H9 (cell line): ENCODE data around the gene ADO. TPM values are rescaled to one million over a fixed set of nuclear protein-coding genes. Genes with fewer than 3 reads are reported as not detected.

ENCODE experiments used
- DNase-seq: peaks from one replicate; pipeline ENCODE4 v3.0.0-alpha.2; 2017
- H2AFZ ChIP-seq: one replicate; pipeline ENCODE4 v1.6.1; 2013; ENCODE audit warnings: mild to moderate bottlenecking, low read length, control low read depth, moderate library complexity
- H2AK5ac ChIP-seq: 2 replicates; pipeline ENCODE4 v1.6.1; 2013; ENCODE audit warnings: low read length, control low read depth, mixed read lengths; ENCODE audit not compliant: insufficient read length
- H2BK120ac ChIP-seq: one replicate; pipeline ENCODE4 v1.6.1; 2013; ENCODE audit warnings: low read depth, mild to moderate bottlenecking, low read length, control low read depth, inconsistent platforms; ENCODE audit not compliant: poor library complexity, severe bottlenecking
- H2BK12ac ChIP-seq: 2 replicates; pipeline ENCODE4 v1.6.1; 2013; ENCODE audit warnings: low read length, control low read depth, mixed read lengths, low read depth; ENCODE audit not compliant: insufficient read length
- H2BK15ac ChIP-seq: 2 replicates; pipeline ENCODE4 v1.6.1; 2013; ENCODE audit warnings: low read depth, low read length, control low read depth
- H2BK20ac ChIP-seq: one replicate; pipeline ENCODE4 v1.6.1; 2013; ENCODE audit warnings: low read depth, mild to moderate bottlenecking, low read length, control low read depth, inconsistent platforms; ENCODE audit not compliant: poor library complexity, severe bottlenecking
- H2BK5ac ChIP-seq: 2 replicates; pipeline ENCODE4 v1.6.1; 2013; ENCODE audit warnings: low read length, control low read depth, mixed read lengths; ENCODE audit not compliant: insufficient read length
- H3K14ac ChIP-seq: 2 replicates; pipeline ENCODE4 v1.6.1; 2013; ENCODE audit warnings: low read length, control low read depth; ENCODE audit not compliant: insufficient read depth
- H3K18ac ChIP-seq: 2 replicates; pipeline ENCODE4 v1.6.1; 2013; ENCODE audit warnings: low read depth, mild to moderate bottlenecking, mixed read lengths, low read length, control low read depth; ENCODE audit not compliant: insufficient read length
- H3K23ac ChIP-seq: 2 replicates; pipeline ENCODE4 v1.6.1; 2013; ENCODE audit warnings: low read length, control low read depth, mixed read lengths, low read depth; ENCODE audit not compliant: insufficient read length
- H3K23me2 ChIP-seq: 2 replicates; pipeline ENCODE4 v1.6.1; 2013; ENCODE audit warnings: low read depth, mild to moderate bottlenecking, mixed read lengths, low read length, control low read depth; ENCODE audit not compliant: insufficient read length, poor library complexity, severe bottlenecking
- H3K27ac ChIP-seq: 2 replicates; pipeline ENCODE4 v1.5.1; 2013; ENCODE audit warnings: low read length, control low read depth, mixed read lengths, low read depth; ENCODE audit not compliant: insufficient read length
- H3K27me3 ChIP-seq: 2 replicates; pipeline ENCODE4 v1.6.1; 2013; ENCODE audit warnings: low read length, control low read depth, inconsistent platforms; ENCODE audit not compliant: insufficient read depth
- H3K4ac ChIP-seq: 2 replicates; pipeline ENCODE4 v1.6.1; 2013; ENCODE audit warnings: low read depth, mild to moderate bottlenecking, control low read depth, inconsistent platforms, low read length, moderate library complexity
- H3K4me1 ChIP-seq: 2 replicates; pipeline ENCODE4 v1.6.1; 2013; ENCODE audit warnings: low read length, control low read depth, inconsistent platforms; ENCODE audit not compliant: insufficient read depth
- H3K4me2 ChIP-seq: 2 replicates; pipeline ENCODE4 v1.6.1; 2013; ENCODE audit warnings: low read length, control low read depth, mixed read lengths; ENCODE audit not compliant: insufficient read length, insufficient read depth
- H3K56ac ChIP-seq: 2 replicates; pipeline ENCODE4 v1.6.1; 2013; ENCODE audit warnings: low read depth, mild to moderate bottlenecking, mixed read lengths, low read length, control low read depth; ENCODE audit not compliant: insufficient read length
- H3K79me1 ChIP-seq: 2 replicates; pipeline ENCODE4 v1.6.1; 2013; ENCODE audit warnings: low read depth, mild to moderate bottlenecking, moderate library complexity, low read length, control low read depth, inconsistent platforms; ENCODE audit not compliant: insufficient read depth, poor library complexity, severe bottlenecking
- H3K79me2 ChIP-seq: 2 replicates; pipeline ENCODE4 v1.6.1; 2013; ENCODE audit warnings: low read length, control low read depth, inconsistent platforms; ENCODE audit not compliant: insufficient read depth
- H3K9ac ChIP-seq: 2 replicates; pipeline ENCODE4 v1.6.1; 2013; ENCODE audit warnings: low read length, control low read depth, mixed read lengths; ENCODE audit not compliant: insufficient read length; ENCODE audit errors: extremely low read depth
- H3K9me3 ChIP-seq: one replicate; pipeline ENCODE4 v1.6.1; 2013; ENCODE audit warnings: low read depth, low read length, inconsistent platforms; ENCODE audit not compliant: control insufficient read depth
- H3T11ph ChIP-seq: one replicate; pipeline ENCODE4 v1.6.1; 2013; ENCODE audit warnings: mild to moderate bottlenecking, low read length, control low read depth, inconsistent platforms
- H4K20me1 ChIP-seq: one replicate; pipeline ENCODE4 v1.6.1; 2013; ENCODE audit not compliant: control insufficient read depth, insufficient read length, insufficient read depth
- H4K5ac ChIP-seq: 2 replicates; pipeline ENCODE4 v1.6.1; 2013; ENCODE audit warnings: low read depth, mild to moderate bottlenecking, mixed read lengths, low read length, control low read depth; ENCODE audit not compliant: insufficient read length
- H4K8ac ChIP-seq: replicated peaks from 2 replicates; pipeline ENCODE4 v1.6.1; 2013; ENCODE audit warnings: low read length, control low read depth, mixed read lengths, low read depth; ENCODE audit not compliant: insufficient read length
- H4K91ac ChIP-seq: 2 replicates; pipeline ENCODE4 v1.6.1; 2013; ENCODE audit warnings: low read depth, mild to moderate bottlenecking, moderate library complexity, mixed read lengths, low read length, control low read depth; ENCODE audit not compliant: insufficient read length
- H3K27ac Mint-ChIP-seq, 3 experiments: 2 replicates in 2 of 3; 3 replicates in 1 of 3; pipeline ENCODE4 v1.8.0; 2020 to 2021; ENCODE audit warnings: mixed read lengths in 3 of 3, mild to moderate bottlenecking in 1 of 3, moderate library complexity in 1 of 3
- H3K27me3 Mint-ChIP-seq: 2 replicates; pipeline ENCODE4 v1.8.0; 2021; ENCODE audit warnings: low read depth, mild to moderate bottlenecking, moderate library complexity, mixed read lengths
- H3K36me3 Mint-ChIP-seq, 3 experiments: 2 replicates in 2 of 3; 3 replicates in 1 of 3; pipeline ENCODE4 v1.8.0; 2020 to 2021; ENCODE audit warnings: low read depth in 3 of 3, mixed read lengths in 3 of 3; ENCODE audit not compliant: insufficient read depth in 1 of 3
- H3K4me1 Mint-ChIP-seq, 2 experiments: 2 replicates each; pipeline ENCODE4 v1.8.0; 2020; ENCODE audit warnings: mixed read lengths in 2 of 2
- H3K4me3 Mint-ChIP-seq, 2 experiments: 2 replicates in 1 of 2; 3 replicates in 1 of 2; pipeline ENCODE4 v1.8.0; 2020 to 2021; ENCODE audit warnings: mild to moderate bottlenecking in 2 of 2, mixed read lengths in 2 of 2, moderate library complexity in 1 of 2
- H3K9me3 Mint-ChIP-seq, 2 experiments: 2 replicates in 1 of 2; 3 replicates in 1 of 2; pipeline ENCODE4 v1.8.0; 2020; ENCODE audit warnings: mild to moderate bottlenecking in 2 of 2, mixed read lengths in 2 of 2, moderate library complexity in 1 of 2
- CTCF ChIP-seq: fragments of 200-600 bp; sonication (generic); conservative IDR thresholded peaks from 3 replicates; pipeline ENCODE4 v1.8.0; 2021; ENCODE audit warnings: antibody characterized with exemption, mild to moderate bottlenecking
- WGBS: extraction: QIAGEN DNeasy Blood & Tissue Kit; methylation state at CpG from one replicate; pipeline ENCODE4 v1.1.7; 2013; ENCODE audit warnings: missing lambda C conversion rate, low lambda C conversion rate, mixed read lengths; ENCODE audit not compliant: insufficient read length; ENCODE audit errors: extremely low coverage; 5-methylcytosine and 5-hydroxymethylcytosine counted together
- total RNA-seq: library from RNA; stranded (reverse); gene quantifications from 2 replicates; pipeline ENCODE4 v1.2.1, GENCODE V29; 2021

Gene ADO
- total RNA-seq, 1 experiment from 2014 or later = 31.6 TPM

DNA sequence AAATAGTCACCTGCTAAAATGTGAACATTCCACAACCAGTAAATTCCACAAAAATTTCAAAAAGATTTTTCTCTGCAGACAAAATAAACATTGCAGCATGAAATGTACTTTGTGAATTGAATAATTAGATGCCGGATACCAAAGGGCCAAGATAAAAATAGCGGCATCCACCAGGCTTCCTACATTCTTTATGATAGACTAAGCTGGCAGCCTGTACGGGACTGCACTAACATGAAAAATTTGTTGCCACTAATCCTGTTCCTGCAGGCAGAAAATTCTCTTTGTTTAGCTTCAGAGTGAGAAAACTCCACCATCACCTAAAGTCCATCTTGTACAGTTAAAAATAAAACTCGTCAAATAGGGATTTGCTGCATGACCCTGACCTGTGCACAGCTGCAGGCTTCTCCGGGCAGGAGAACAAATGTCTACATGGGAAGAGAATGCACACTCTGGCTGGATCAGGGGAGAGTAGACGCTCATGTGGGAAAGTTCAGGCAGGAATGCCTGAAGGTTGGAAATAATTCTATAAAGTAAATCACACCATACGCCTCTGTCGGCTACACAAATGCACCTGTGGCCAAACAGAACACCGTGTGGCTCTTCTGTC is 15.6 kb upstream of the ADO start:
- Histone ChIP-seq H3K18ac (no peak overlapping the region), H3T11ph (no peak overlapping the region), H2BK120ac (no peak overlapping the region), H3K4me1 (no peaks in the 10 kb centered on the region; the same call in 1 of the 2 replicates), H4K5ac (no peak overlapping the region), H3K4me2 (no peak overlapping the region), H4K8ac (no peak overlapping the region), H2AFZ (no peak overlapping the region), H3K23me2 (no peaks in the 10 kb centered on the region), H2AK5ac (no peak overlapping the region), H2BK12ac (no peak overlapping the region), H3K79me2 (no peaks in the 10 kb centered on the region), H3K27ac (no peak overlapping the region), H2BK20ac (no peak overlapping the region), H3K4ac (no peak overlapping the region), H3K14ac (no peak overlapping the region), H2BK15ac (no peak overlapping the region), H4K91ac (no peak overlapping the region), H4K20me1 (no peaks in the 10 kb centered on the region), H3K23ac (no peak overlapping the region), H3K9ac (no peak overlapping the region), H2BK5ac (no peak overlapping the region), H3K56ac (no peak overlapping the region), H3K27me3 (no peaks in the 10 kb centered on the region), H3K79me1 (no peaks in the 10 kb centered on the region), H3K9me3 (no peaks in the 10 kb centered on the region)
- no peak overlapping the region for H3K4me3 Mint-ChIP-seq
- no CpG with 5 or more reads among the region's 9 CpGs for WGBS
- peaks cover 0 to 7% of the 10 kb centered on the region in 2 experiments; a peak in 2 of 4 replicates for H3K4me1 Mint-ChIP-seq
- no peak overlapping the region for H3K27ac Mint-ChIP-seq
- no peak for DNase-seq
- H3K27me3 Mint-ChIP-seq = peaks cover 3% of the 10 kb centered on the region
- H3K9me3 Mint-ChIP-seq = peaks cover 29 to 31% of the 10 kb centered on the region in 2 experiments
- TF ChIP-seq CTCF = no peak
- H3K36me3 Mint-ChIP-seq = peaks cover 3 to 21% (median 7%) of the 10 kb centered on the region in 3 experiments; a peak in 6 of 7 replicates
